KMS-11 (cell line): ENCODE measurements around the gene PNMA6A.
"Not testable (repeated sequence)": the region's sequence is repeated elsewhere in the genome, so short reads cannot be mapped to it uniquely, and the experiment has no call there.

Experiments used
- H2AFZ ChIP-seq: fragments of 200-600 bp; sonication (generic); 2 replicates; pipeline ENCODE4 v1.6.1; 2016; ENCODE audit warnings: antibody characterized with exemption, mixed run types, low read depth
- H3K27ac ChIP-seq: fragments of 200-600 bp; sonication (generic); 2 replicates; pipeline ENCODE4 v1.6.1; 2016; ENCODE audit warnings: mild to moderate bottlenecking, mixed run types
- H3K27me3 ChIP-seq: fragments of 200-600 bp; sonication (generic); 2 replicates; pipeline ENCODE4 v1.6.1; 2017; ENCODE audit warnings: mild to moderate bottlenecking, low read depth, mixed run types, moderate library complexity; ENCODE audit not compliant: insufficient read depth
- H3K36me3 ChIP-seq: fragments of 200-600 bp; sonication (generic); 2 replicates; pipeline ENCODE4 v1.6.1; 2017; ENCODE audit warnings: mild to moderate bottlenecking, mixed run types; ENCODE audit not compliant: insufficient read depth
- H3K4me1 ChIP-seq: fragments of 200-600 bp; sonication (generic); 2 replicates; pipeline ENCODE4 v1.6.1; 2016; ENCODE audit warnings: mild to moderate bottlenecking, low read depth, mixed run types; ENCODE audit not compliant: poor library complexity, severe bottlenecking
- H3K4me2 ChIP-seq: fragments of 200-600 bp; sonication (generic); 2 replicates; pipeline ENCODE4 v1.7.0; 2016; ENCODE audit warnings: mild to moderate bottlenecking, mixed run types
- H3K4me3 ChIP-seq: fragments of 200-600 bp; sonication (generic); IDR thresholded peaks from 2 replicates; pipeline ENCODE4 v1.6.1; 2017; ENCODE audit warnings: low read depth, low read length, mixed read lengths; ENCODE audit not compliant: insufficient read depth
- H3K79me2 ChIP-seq: fragments of 200-600 bp; sonication (generic); 2 replicates; pipeline ENCODE4 v1.6.1; 2016; ENCODE audit warnings: low read depth, mixed run types; ENCODE audit not compliant: insufficient read depth
- H3K9ac ChIP-seq: fragments of 200-600 bp; sonication (generic); 2 replicates; pipeline ENCODE4 v1.6.1; 2016; ENCODE audit warnings: mild to moderate bottlenecking, mixed run types
- H4K20me1 ChIP-seq: fragments of 200-600 bp; sonication (generic); 2 replicates; pipeline ENCODE4 v1.6.1; 2016; ENCODE audit warnings: mild to moderate bottlenecking, mixed run types; ENCODE audit not compliant: insufficient read depth
- CTCF ChIP-seq: fragments of 200-600 bp; sonication (generic); conservative IDR thresholded peaks from 2 replicates; pipeline ENCODE4 v1.6.1; 2017; ENCODE audit warnings: low read depth, mild to moderate bottlenecking, antibody characterized with exemption, low read length, moderate library complexity, mixed read lengths

PNMA6A gene

GRCh38 chrX:153071909-153072583 is at the start of gene PNMA6A:
PNMA6A (plus strand) TSS chrX:153072454; CDS start chrX:153073063, 609 bp downstream.
- not testable (repeated sequence) for H3K36me3 ChIP-seq, H3K4me3 ChIP-seq, H3K27ac ChIP-seq, H3K4me2 ChIP-seq, H3K4me1 ChIP-seq, H3K27me3 ChIP-seq, H3K79me2 ChIP-seq, H4K20me1 ChIP-seq, H2AFZ ChIP-seq, H3K9ac ChIP-seq

- not testable (repeated sequence) for H2AFZ ChIP-seq, H3K79me2 ChIP-seq, H3K4me1 ChIP-seq, H3K9ac ChIP-seq, H3K36me3 ChIP-seq, H3K27me3 ChIP-seq, H4K20me1 ChIP-seq, H3K4me3 ChIP-seq, H3K27ac ChIP-seq, H3K4me2 ChIP-seq
Measured at GRCh38 chrX:153026501-153026900, 45.8 kb upstream of the PNMA6A start.

GRCh38 chrX:153028487-153028886 is 43.8 kb upstream of the PNMA6A start:
- not testable (repeated sequence) for H3K27me3 ChIP-seq, H3K4me2 ChIP-seq, H3K79me2 ChIP-seq, H2AFZ ChIP-seq, H3K27ac ChIP-seq, H4K20me1 ChIP-seq, H3K36me3 ChIP-seq, H3K4me1 ChIP-seq, H3K4me3 ChIP-seq, H3K9ac ChIP-seq

GRCh38 chrX:153029162-153029561 is 43.1 kb upstream of the PNMA6A start:
- Histone ChIP-seq H2AFZ (no peak overlapping the region), H3K4me3 (no peak overlapping the region), H3K27ac (no peak overlapping the region), H4K20me1 (no peaks in the 10 kb centered on the region), H3K9ac (no peak overlapping the region), H3K27me3 (no peaks in the 10 kb centered on the region), H3K4me1 (no peaks in the 10 kb centered on the region), H3K4me2 (no peak overlapping the region), H3K79me2 (no peaks in the 10 kb centered on the region), H3K36me3 (no peaks in the 10 kb centered on the region)
- no peak for TF ChIP-seq CTCF

- Histone ChIP-seq H3K9ac (no peak overlapping the region), H3K4me1 (no peaks in the 10 kb centered on the region), H3K79me2 (no peaks in the 10 kb centered on the region), H2AFZ (no peak overlapping the region), H3K4me3 (no peak overlapping the region), H3K36me3 (no peaks in the 10 kb centered on the region), H3K4me2 (no peak overlapping the region), H3K27ac (no peak overlapping the region), H3K27me3 (no peaks in the 10 kb centered on the region), H4K20me1 (no peaks in the 10 kb centered on the region)
- TF ChIP-seq CTCF, result no peak
Measured at GRCh38 chrX:153029875-153030274, 42.4 kb upstream of the PNMA6A start.

- H3K4me1 ChIP-seq, result no peaks in the 10 kb centered on the region
- H3K36me3 ChIP-seq, result no peaks in the 10 kb centered on the region
- no peak overlapping the region for H3K9ac ChIP-seq
- H3K27ac ChIP-seq, result no peak overlapping the region
- TF ChIP-seq CTCF, result no peak
- no peaks in the 10 kb centered on the region for H3K27me3 ChIP-seq
- no peak overlapping the region for H3K4me2 ChIP-seq
- no peak overlapping the region for H2AFZ ChIP-seq
- H4K20me1 ChIP-seq, result no peaks in the 10 kb centered on the region
- H3K4me3 ChIP-seq, result no peak overlapping the region
- H3K79me2 ChIP-seq, result no peaks in the 10 kb centered on the region
Measured at GRCh38 chrX:153030801-153031200, 41.5 kb upstream of the PNMA6A start.
